Ovary (tissue), 3 donors: ENCODE results near the gene IQCK.

ENCODE experiments used
- CTCF ChIP-seq, 3 donors: fragments of 450-650 bp in 2 of 3; fragments of 200-600 bp in 1 of 3; IDR thresholded peaks; one replicate each; pipeline versions ENCODE4 v1.5.1 to v1.8.0; 2016 to 2022; ENCODE audit warnings: antibody characterized with exemption in 3 of 3, mild to moderate bottlenecking in 1 of 3
- POLR2A ChIP-seq: fragments of 450-650 bp; IDR thresholded peaks from one replicate; pipeline ENCODE4 v1.6.1; 2017; ENCODE audit warnings: antibody characterized with exemption, mild to moderate bottlenecking, moderate library complexity
- donor health status: DM: no; HTN: no; CAD: no.

- TF ChIP-seq CTCF (IDR thresholded peaks at IDR 0.05) (no peak), POLR2A (no peak)
Observed at GRCh38 chr16:19705843-19706242, 12.2 kb upstream of the IQCK start.
